ENCODE data around the gene KRIT1. TPM values are rescaled to one million over a fixed set of nuclear protein-coding genes. Genes with fewer than 3 reads are reported as not detected.
"Not testable (repeated sequence)": the region's sequence is repeated elsewhere in the genome, so short reads cannot be mapped to it uniquely, and the experiment has no call there.

KRIT1 gene
- total and polyA plus RNA-seq, 2 of the 13 experiments (the other 11 are each of a cell fraction or from before 2014, with no cell fraction given): 29.4 to 37.7 TPM

- intact Hi-C loops (cut with micrococcal nuclease; ENCODE audit: unreplicated experiment): not testable (repeated sequence)
Observed at GRCh38 chr7:92169529-92169928, 76.2 kb downstream of the KRIT1 start.

GRCh38 chr7:92161271-92161670 lies 84.4 kb downstream of the KRIT1 start:
- in situ Hi-C loops (cut with HindIII; ENCODE audit: extremely low pct_ligation_motif_present, low pct_unique_long_range_greater_than_20kb) (no loop called here), intact Hi-C loops (cut with micrococcal nuclease; ENCODE audit: unreplicated experiment) (no loop called here)
- ChIA-PET POLR2A (no interaction called here), CTCF (ENCODE audit: low intra/inter-chr PET ratio, low total read pairs) (no interaction called here)
- Histone ChIP-seq H3K9me3 (ENCODE audit: low read length) (no peaks in the 10 kb centered on the region), H3K4me2 (ENCODE audit: low read depth, low read length) (no peak overlapping the region), H3K4me3 (replicated peaks in 1 of 3; ENCODE audit: insufficient read depth in 1 of 3, low read depth in 2 of 3, low read length in 3 of 3) (no peak overlapping the region), H3K79me2 (ENCODE audit: insufficient read depth, low read length) (no peaks in the 10 kb centered on the region), H3K36me3 (replicated peaks in 1 of 2; ENCODE audit: control insufficient read depth in 1 of 2, insufficient read depth in 2 of 2, low read length in 2 of 2) (no peaks in the 10 kb centered on the region), H3K9ac (ENCODE audit: insufficient read depth, low read depth, low read length) (no peak overlapping the region), H2AFZ (ENCODE audit: low read length) (no peak overlapping the region), H3K4me1 (ENCODE audit: insufficient read depth, low read length) (no peaks in the 10 kb centered on the region), H3K27me3 (ENCODE audit: control insufficient read depth in 1 of 2, insufficient read depth in 2 of 2, low read length in 2 of 2) (no peaks in the 10 kb centered on the region), H3K27ac (ENCODE audit: extremely low read length, insufficient read depth, low read length) (no peak overlapping the region), H4K20me1 (ENCODE audit: insufficient read depth, low read length) (no peaks in the 10 kb centered on the region)
- FAIRE-seq: no peak
- no peak for ATAC-seq
- BruUV-seq (replicated peaks): no TSS peak
- WGBS (ENCODE audit: low lambda C conversion rate): 10% methylated on average over 1 of the region's 1 CpG
- DNase-seq (ENCODE audit: low spot score): no peak
- TF ChIP-seq ZBTB40 (IDR thresholded peaks at IDR 0.05): no peak
- no peak for TF ChIP-seq ZBTB40 (CRISPR knock-in tag; IDR thresholded peaks at IDR 0.05)
- no peak for TF ChIP-seq ZSCAN29 (CRISPR knock-in tag; conservative IDR thresholded peaks at IDR 0.05)
- no peak for TF ChIP-seq HMG20B (CRISPR knock-in tag; conservative IDR thresholded peaks at IDR 0.05)

More at GRCh38 chr7:92169529-92169928, 76.2 kb downstream of the KRIT1 start:
- H3K27me3 ChIP-seq (ENCODE audit: control insufficient read depth in 1 of 2, insufficient read depth in 2 of 2, low read length in 2 of 2); POLR2A ChIA-PET; H4K20me1 ChIP-seq (ENCODE audit: insufficient read depth, low read length); H3K4me1 ChIP-seq (ENCODE audit: insufficient read depth, low read length); H3K4me3 ChIP-seq (replicated peaks in 1 of 3; ENCODE audit: insufficient read depth in 1 of 3, low read depth in 2 of 3, low read length in 3 of 3); H3K9ac ChIP-seq (ENCODE audit: insufficient read depth, low read depth, low read length); H3K79me2 ChIP-seq (ENCODE audit: insufficient read depth, low read length); FAIRE-seq; H2AFZ ChIP-seq (ENCODE audit: low read length); H3K27ac ChIP-seq (ENCODE audit: extremely low read length, insufficient read depth, low read length); H3K9me3 ChIP-seq (ENCODE audit: low read length); in situ Hi-C loops (cut with HindIII; ENCODE audit: extremely low pct_ligation_motif_present, low pct_unique_long_range_greater_than_20kb); CTCF ChIA-PET (ENCODE audit: low intra/inter-chr PET ratio, low total read pairs); BruUV-seq (replicated peaks); H3K4me2 ChIP-seq (ENCODE audit: low read depth, low read length); ATAC-seq; DNase-seq (ENCODE audit: low spot score); H3K36me3 ChIP-seq (replicated peaks in 1 of 2; ENCODE audit: control insufficient read depth in 1 of 2, insufficient read depth in 2 of 2, low read length in 2 of 2): not testable (repeated sequence)
- peak; percentile 96 for TF ChIP-seq ZNF160 (CRISPR knock-in tag; IDR thresholded peaks at IDR 0.05)
- WGBS (ENCODE audit: low lambda C conversion rate): 2% methylated on average over 2 of the region's 2 CpGs
